HPDE6-E6E7 (cell line): ENCODE results near the gene FARSB.
A peak's percentile ranks its signal among the peaks of the same experiment; 100 is the strongest.

Source experiments
- DNase-seq: peaks from one replicate; pipeline ENCODE4 v3.0.0; 2011; ENCODE audit warnings: missing footprints; ENCODE audit errors: extremely low spot score

The FARSB gene

GRCh38 chr2:222663479-222663878 lies 7.6 kb upstream of the FARSB start:
- no peak for DNase-seq

- DNase-seq = no peak
These were observed 894 bp upstream of the FARSB start for GRCh38 chr2:222656526-222657446.

- no peak for DNase-seq
These were observed 2.6 kb downstream of the FARSB start for GRCh38 chr2:222653280-222653679.

GRCh38 chr2:222652491-222653255 lies 3.2 kb downstream of the FARSB start:
- no peak for DNase-seq

GRCh38 chr2:222651718-222652418 lies 4.0 kb downstream of the FARSB start:
- no peak for DNase-seq

- DNase-seq = no peak
These were observed 6.1 kb downstream of the FARSB start for GRCh38 chr2:222649801-222650200.

GRCh38 chr2:222646008-222646407 lies 9.9 kb downstream of the FARSB start:
- DNase-seq = no peak

GRCh38 chr2:222643134-222643533 lies 12.8 kb downstream of the FARSB start:
- no peak for DNase-seq

GRCh38 chr2:222641336-222641735 lies 14.6 kb downstream of the FARSB start:
- DNase-seq = no peak

- no peak for DNase-seq
These were observed 18.8 kb downstream of the FARSB start for GRCh38 chr2:222637067-222637466.

- no peak for DNase-seq
These were observed 20.6 kb downstream of the FARSB start for GRCh38 chr2:222635295-222635694.

- DNase-seq = no peak
These were observed 28.1 kb downstream of the FARSB start for GRCh38 chr2:222627764-222628163.

GRCh38 chr2:222623756-222624309 lies 32.1 kb downstream of the FARSB start:
- DNase-seq = no peak

- DNase-seq = no peak
These were observed 33.0 kb downstream of the FARSB start for GRCh38 chr2:222622910-222623309.

- no peak for DNase-seq
These were observed 34.0 kb downstream of the FARSB start for GRCh38 chr2:222621893-222622292.

GRCh38 chr2:222615320-222615719 lies 40.6 kb downstream of the FARSB start:
- DNase-seq = no peak

GRCh38 chr2:222613715-222614331 lies 42.1 kb downstream of the FARSB start:
- peak; percentile 34 for DNase-seq

GRCh38 chr2:222611684-222612083 lies 44.2 kb downstream of the FARSB start:
- no peak for DNase-seq

GRCh38 chr2:222610746-222611145 lies 45.1 kb downstream of the FARSB start:
- no peak for DNase-seq

GRCh38 chr2:222609381-222609780 lies 46.5 kb downstream of the FARSB start:
- no peak for DNase-seq

GRCh38 chr2:222608081-222608480 lies 47.8 kb downstream of the FARSB start:
- DNase-seq = no peak
